ENCODE results near the gene VPS52.

The VPS52 gene

DNA sequence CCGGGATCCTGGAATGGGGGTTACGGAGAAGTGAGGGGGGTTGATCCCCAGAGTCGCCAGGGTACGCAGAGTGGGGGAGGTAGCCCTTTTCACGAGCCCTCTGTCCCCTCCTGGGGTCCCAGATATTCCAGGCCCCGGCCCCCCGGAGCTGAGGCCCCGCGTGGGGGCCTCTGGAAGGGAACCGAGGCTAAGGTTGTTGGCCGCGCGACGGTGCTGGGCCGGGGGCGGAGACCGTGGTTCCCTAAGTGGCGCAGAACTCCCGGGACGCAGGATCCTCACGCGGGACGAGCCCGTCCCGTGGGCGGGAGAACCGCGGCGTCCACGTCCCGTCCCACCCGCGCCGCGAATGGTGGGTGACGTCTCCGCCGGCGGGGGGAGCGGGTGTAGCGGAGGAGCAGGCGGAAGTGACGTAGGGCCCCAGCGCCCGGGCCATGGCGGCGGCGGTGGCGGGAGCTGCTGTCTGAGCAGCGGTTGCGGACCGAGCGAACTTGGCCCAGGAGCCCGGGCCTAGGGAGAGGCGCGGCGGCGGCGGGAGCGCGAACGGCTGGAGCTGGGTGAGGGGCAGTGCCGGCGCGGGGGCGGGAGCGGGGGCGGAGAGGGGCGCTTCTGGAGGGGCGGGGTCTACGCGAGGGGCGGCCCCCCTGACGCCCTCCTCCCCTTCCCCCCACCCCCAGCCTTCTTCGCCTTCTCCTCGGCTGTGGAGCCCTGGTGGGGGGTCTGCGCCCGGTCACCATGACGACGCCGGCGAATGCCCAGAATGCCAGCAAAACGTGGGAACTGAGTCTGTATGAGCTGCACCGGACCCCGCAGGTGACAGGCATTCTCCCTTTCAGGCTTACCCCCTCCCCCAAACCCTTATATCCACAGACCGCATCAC is 63.3 kb downstream of the VPS52 start, which contains the start of gene RING1:
Gene RING1 (plus strand): TSS at position 410 of the 877 bp plus-strand sequence. CDS start 323 bp downstream, at position 733.
- peak; percentile 50 for DNase-seq

- DNase-seq = peak; percentile 20
These were observed 64.1 kb downstream of the VPS52 start for GRCh38 chr6:33207552-33208090.

DNA sequence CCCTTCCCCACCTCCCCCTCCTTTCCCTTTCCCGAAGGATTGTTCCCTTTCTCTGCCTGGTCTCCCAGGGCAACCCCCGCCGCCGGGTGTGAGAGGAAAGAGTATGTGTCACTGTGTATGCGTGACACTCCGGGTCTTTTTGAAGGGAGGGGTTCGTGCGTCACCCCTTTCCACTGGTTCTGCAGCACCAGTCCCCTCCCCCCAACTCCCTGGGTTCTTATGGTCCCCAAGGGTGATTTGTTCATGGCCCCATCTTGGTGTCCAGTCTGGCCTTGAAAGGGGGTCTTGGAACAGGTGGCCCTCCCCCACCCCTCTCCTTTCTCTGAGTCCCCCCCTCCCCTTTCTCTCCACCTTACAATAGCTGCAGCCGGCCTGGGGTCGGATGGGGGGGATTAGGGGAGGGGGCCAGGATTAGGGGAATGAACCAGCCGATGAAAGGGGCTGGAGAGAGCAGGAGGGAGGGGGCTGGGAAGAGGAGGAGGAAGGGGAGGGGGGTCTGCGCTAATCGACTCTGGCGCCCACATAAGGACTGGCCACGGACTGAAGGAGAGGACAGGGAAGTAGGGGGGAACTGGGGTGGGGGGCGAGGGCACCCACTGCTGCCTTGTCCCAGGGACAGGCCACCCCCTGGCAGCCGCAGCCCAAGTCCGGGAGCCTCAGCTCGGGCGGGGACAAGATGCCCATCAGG is 64.7 kb downstream of the VPS52 start:
- no peak for DNase-seq

- DNase-seq = no peak
These were observed 65.4 kb downstream of the VPS52 start for GRCh38 chr6:33206027-33206863.

- no peak for DNase-seq
These were observed 66.3 kb downstream of the VPS52 start for GRCh38 chr6:33205191-33206026.

DNA sequence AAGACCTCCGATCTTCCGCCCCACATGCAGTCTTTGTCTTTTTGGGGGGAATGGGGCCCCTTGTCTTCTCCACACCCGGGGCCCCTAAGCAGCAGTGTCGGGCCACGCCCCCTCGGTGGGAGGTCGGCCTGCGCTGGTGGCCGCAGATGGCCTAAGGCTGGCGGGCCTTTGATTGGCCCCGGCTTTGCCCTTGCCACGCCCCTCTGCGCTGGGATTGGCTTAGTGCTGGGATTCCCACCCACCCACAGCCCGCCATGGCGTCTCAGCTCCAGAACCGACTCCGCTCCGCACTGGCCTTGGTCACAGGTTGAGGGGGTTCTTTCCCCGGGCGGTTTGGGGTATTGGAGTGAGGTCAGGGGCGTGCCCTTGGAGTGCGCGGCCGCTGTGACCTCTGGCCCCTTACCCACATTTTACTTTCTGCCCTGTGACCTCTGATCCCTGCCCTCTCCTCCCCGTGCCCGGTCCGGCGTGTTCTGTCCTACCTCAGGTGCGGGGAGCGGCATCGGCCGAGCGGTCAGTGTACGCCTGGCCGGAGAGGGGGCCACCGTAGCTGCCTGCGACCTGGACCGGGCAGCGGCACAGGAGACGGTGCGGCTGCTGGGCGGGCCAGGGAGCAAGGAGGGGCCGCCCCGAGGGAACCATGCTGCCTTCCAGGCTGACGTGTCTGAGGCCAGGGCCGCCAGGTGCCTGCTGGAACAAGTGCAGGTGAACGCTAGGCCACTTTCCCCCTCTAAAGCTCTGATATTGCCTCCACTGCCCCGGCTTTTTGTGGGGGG is 67.1 kb downstream of the VPS52 start, which contains the start of gene HSD17B8:
Gene HSD17B8 (plus strand): TSS at position 241 of the 776 bp plus-strand sequence. CDS start 14 bp downstream, at position 255.
- DNase-seq = peak; percentile 67

DNA sequence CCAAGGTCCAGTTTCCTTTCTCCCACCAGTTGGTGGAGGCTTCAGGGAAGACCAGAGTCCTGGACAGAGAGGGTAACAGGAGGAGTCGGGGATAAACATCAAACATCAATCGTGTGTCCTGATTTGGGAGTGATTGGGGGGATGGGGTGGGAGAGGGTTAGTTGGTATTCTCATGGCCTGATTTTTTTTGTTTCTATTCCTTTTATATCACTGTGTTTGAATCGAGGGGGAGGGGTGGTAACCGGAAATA is 67.6 kb downstream of the VPS52 start:
- DNase-seq = no peak

DNA sequence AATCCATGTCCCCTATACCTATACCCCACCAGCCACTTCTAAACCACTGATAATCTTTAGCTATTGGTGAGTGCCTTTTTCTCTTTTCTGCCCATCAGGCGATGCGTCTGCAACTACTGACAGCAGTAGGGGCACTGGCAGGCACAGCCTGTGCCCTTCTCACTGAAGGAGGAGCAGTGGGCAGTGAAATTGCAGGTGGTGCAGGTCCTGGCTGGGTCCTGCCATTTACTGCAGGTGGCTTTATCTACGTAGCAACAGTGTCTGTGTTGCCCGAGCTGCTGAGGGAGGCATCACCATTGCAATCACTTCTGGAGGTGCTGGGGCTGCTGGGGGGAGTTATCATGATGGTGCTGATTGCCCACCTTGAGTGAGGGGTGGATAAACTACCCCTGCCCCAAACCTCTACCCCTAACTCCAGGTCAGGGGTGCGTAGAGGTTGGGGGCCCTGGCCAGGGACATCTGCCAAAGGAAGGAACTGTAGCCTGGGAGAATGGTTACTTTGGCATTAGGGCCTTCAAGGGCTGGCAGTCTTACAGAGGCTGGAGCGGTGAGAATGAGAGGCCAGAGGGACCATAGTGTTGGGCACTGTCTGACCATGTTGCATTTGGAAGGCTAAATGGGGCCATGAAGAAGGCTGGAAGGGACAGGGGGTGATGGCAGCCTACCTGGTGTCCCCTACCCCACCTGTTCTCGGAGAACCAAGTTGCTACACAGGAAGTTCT is 68.1 kb downstream of the VPS52 start:
- no peak for DNase-seq

DNA sequence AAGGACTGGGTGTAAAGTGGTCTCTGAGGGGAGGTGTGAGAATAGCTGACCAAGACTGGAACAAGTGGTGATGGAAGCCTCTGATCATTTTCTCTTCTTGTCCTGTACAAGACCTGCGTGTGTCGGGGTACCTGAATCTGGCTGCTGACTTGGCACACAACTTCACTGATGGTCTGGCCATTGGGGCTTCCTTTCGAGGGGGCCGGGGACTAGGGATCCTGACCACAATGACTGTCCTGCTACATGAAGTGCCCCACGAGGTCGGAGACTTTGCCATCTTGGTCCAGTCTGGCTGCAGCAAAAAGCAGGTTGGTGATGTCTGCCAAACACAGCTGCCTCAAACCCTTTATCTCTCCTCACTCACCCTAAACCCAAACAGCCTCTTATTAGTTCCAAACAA is 68.9 kb downstream of the VPS52 start:
- no peak for DNase-seq

- DNase-seq = no peak
These were observed 69.7 kb downstream of the VPS52 start for GRCh38 chr6:33201935-33202334.

- DNase-seq = no peak
These were observed 70.5 kb downstream of the VPS52 start for GRCh38 chr6:33201147-33201545.

Measured in NCI-H1092 treated with DMSO at 0.1 percent for 48 hours (cell line).